Measurements from ENCODE around the gene RAI1.

RAI1 gene

GRCh38 chr17:17839791-17840707 lies 158.8 kb downstream of the RAI1 start:
- no peak for DNase-seq (ENCODE audit: extremely low spot score)
- POLR2A ChIA-PET, result interaction anchor here (1.3 to 8.1 kb wide), 3 partner anchors 12 to 23 kb away, joined by 3 to 369 read pairs (median 196); no protein-coding TSS in a partner anchor
- CTCF ChIA-PET, result no interaction called here
- no peak for TF ChIP-seq BHLHE40 (IDR thresholded peaks at IDR 0.05; ENCODE audit: borderline replicate concordance)
- no peak for TF ChIP-seq NFRKB (IDR thresholded peaks at IDR 0.05)
- TF ChIP-seq FOXM1 (IDR thresholded peaks at IDR 0.05; ENCODE audit: borderline replicate concordance), result no peak
- TF ChIP-seq FOXK2 (IDR thresholded peaks at IDR 0.05), result no peak
- TF ChIP-seq ELF4 (IDR thresholded peaks at IDR 0.05), result no peak
- TF ChIP-seq ZNF384 (IDR thresholded peaks at IDR 0.05), result no peak
- TF ChIP-seq L3MBTL2 (conservative IDR thresholded peaks at IDR 0.05), result no peak
- no peak for TF ChIP-seq CTBP1 (IDR thresholded peaks at IDR 0.05; ENCODE audit: borderline replicate concordance)
- no peak for TF ChIP-seq HDGF (IDR thresholded peaks at IDR 0.05; ENCODE audit: borderline replicate concordance)
- no peak for TF ChIP-seq LEF1 (IDR thresholded peaks at IDR 0.05; ENCODE audit: borderline replicate concordance)
- no peak for TF ChIP-seq PKNOX1 (IDR thresholded peaks at IDR 0.05)
- no peak for TF ChIP-seq SUZ12 (IDR thresholded peaks at IDR 0.05)
- TF ChIP-seq TARDBP (IDR thresholded peaks at IDR 0.05), result no peak
- no peak for TF ChIP-seq ARNT (IDR thresholded peaks at IDR 0.05)

GRCh38 chr17:17840751-17841591 lies 159.7 kb downstream of the RAI1 start:
- DNase-seq (ENCODE audit: extremely low spot score), result no peak
- TF ChIP-seq HDGF (IDR thresholded peaks at IDR 0.05; ENCODE audit: borderline replicate concordance) (no peak), NFRKB (IDR thresholded peaks at IDR 0.05) (no peak), ELF4 (IDR thresholded peaks at IDR 0.05) (no peak), SP1 (IDR thresholded peaks at IDR 0.05) (no peak), SUZ12 (IDR thresholded peaks at IDR 0.05) (no peak), L3MBTL2 (conservative IDR thresholded peaks at IDR 0.05) (no peak), PKNOX1 (IDR thresholded peaks at IDR 0.05) (no peak), TARDBP (IDR thresholded peaks at IDR 0.05) (no peak), FOXA1 (IDR thresholded peaks at IDR 0.05) (no peak), FOXM1 (IDR thresholded peaks at IDR 0.05; ENCODE audit: borderline replicate concordance) (no peak), LEF1 (IDR thresholded peaks at IDR 0.05; ENCODE audit: borderline replicate concordance) (no peak), FOXK2 (IDR thresholded peaks at IDR 0.05) (no peak), BHLHE40 (IDR thresholded peaks at IDR 0.05; ENCODE audit: borderline replicate concordance) (no peak), ARNT (IDR thresholded peaks at IDR 0.05) (no peak), CTBP1 (IDR thresholded peaks at IDR 0.05; ENCODE audit: borderline replicate concordance) (no peak), ZNF384 (IDR thresholded peaks at IDR 0.05) (no peak)
- ChIA-PET CTCF (interaction anchor here (0.6 to 1.2 kb wide), 3 partner anchors 11 to 28 kb away, joined by 3 read pairs; no protein-coding TSS in a partner anchor), POLR2A (interaction anchor here (0.6 to 1.3 kb wide), 4 partner anchors 14 to 163 kb away, joined by 3 to 4 read pairs (median 3); no protein-coding TSS in a partner anchor)

- no peak for DNase-seq (ENCODE audit: extremely low spot score)
- no peak for TF ChIP-seq NFRKB (IDR thresholded peaks at IDR 0.05)
- TF ChIP-seq FOXA1 (IDR thresholded peaks at IDR 0.05), result no peak
- no peak for TF ChIP-seq PKNOX1 (IDR thresholded peaks at IDR 0.05)
- no peak for TF ChIP-seq FOXM1 (IDR thresholded peaks at IDR 0.05; ENCODE audit: borderline replicate concordance)
- no peak for TF ChIP-seq BHLHE40 (IDR thresholded peaks at IDR 0.05; ENCODE audit: borderline replicate concordance)
- no peak for TF ChIP-seq LEF1 (IDR thresholded peaks at IDR 0.05; ENCODE audit: borderline replicate concordance)
- no peak for TF ChIP-seq CTBP1 (IDR thresholded peaks at IDR 0.05; ENCODE audit: borderline replicate concordance)
- no peak for TF ChIP-seq HDGF (IDR thresholded peaks at IDR 0.05; ENCODE audit: borderline replicate concordance)
- TF ChIP-seq SP1 (IDR thresholded peaks at IDR 0.05), result no peak
- no peak for TF ChIP-seq SUZ12 (IDR thresholded peaks at IDR 0.05)
- no peak for TF ChIP-seq ZNF384 (IDR thresholded peaks at IDR 0.05)
- CTCF ChIA-PET, result interaction anchor here (0.6 to 1.2 kb wide), 3 partner anchors 10 to 29 kb away, joined by 3 read pairs; no protein-coding TSS in a partner anchor
- POLR2A ChIA-PET, result interaction anchor here (0.6 to 1.0 kb wide), 3 partner anchors 47 to 163 kb away, joined by 3 to 4 read pairs (median 3); no protein-coding TSS in a partner anchor
Measured at GRCh38 chr17:17841601-17842025, 160.4 kb downstream of the RAI1 start.

GRCh38 chr17:17842111-17842876 lies 161.0 kb downstream of the RAI1 start:
- POLR2A ChIA-PET, result interaction anchor here (0.6 to 1.0 kb wide), 3 partner anchors 12 to 148 kb away, joined by 3 to 4 read pairs (median 3); no protein-coding TSS in a partner anchor
- DNase-seq (ENCODE audit: extremely low spot score), result no peak
- CTCF ChIA-PET, result no interaction called here
- TF ChIP-seq L3MBTL2 (conservative IDR thresholded peaks at IDR 0.05) (no peak), PKNOX1 (IDR thresholded peaks at IDR 0.05) (no peak), NFRKB (IDR thresholded peaks at IDR 0.05) (no peak), HDGF (IDR thresholded peaks at IDR 0.05; ENCODE audit: borderline replicate concordance) (no peak), FOXA1 (IDR thresholded peaks at IDR 0.05) (no peak), TARDBP (IDR thresholded peaks at IDR 0.05) (no peak), BHLHE40 (IDR thresholded peaks at IDR 0.05; ENCODE audit: borderline replicate concordance) (no peak), SUZ12 (IDR thresholded peaks at IDR 0.05) (no peak), ARNT (IDR thresholded peaks at IDR 0.05) (no peak), SP1 (IDR thresholded peaks at IDR 0.05) (no peak), FOXK2 (IDR thresholded peaks at IDR 0.05) (no peak), LEF1 (IDR thresholded peaks at IDR 0.05; ENCODE audit: borderline replicate concordance) (no peak)

Measured in HEK293T (cell line).